Activated CD8-positive, alpha-beta T cell treated with anti-CD3 and anti-CD28 coated beads for 36 hours (primary cell): ENCODE measurements around the gene RPL29. TPM values are rescaled to one million over a fixed set of nuclear protein-coding genes. Genes with fewer than 3 reads are reported as not detected.

Experiments used
- ATAC-seq: fragments of 200-7000 bp; cut with Tn5 transposase; one replicate; pipeline ENCODE4 v1.10.0; 2021; ENCODE audit warnings: mild to moderate bottlenecking, moderate library complexity
- CTCF ChIA-PET: fragments of 350-600 bp; sonication (Branson Sonifier 250); formaldehyde crosslinking; loops from one replicate; lab custom pipeline; 2021; ENCODE audit warnings: antibody characterized with exemption; lab: Charles Lee
- POLR2A ChIA-PET: fragments of 350-600 bp; sonication (Branson Sonifier 250); formaldehyde crosslinking; loops from one replicate; lab custom pipeline; 2021; ENCODE audit warnings: antibody characterized with exemption; lab: Charles Lee
- DNase-seq: peaks from one replicate; pipeline ENCODE4 v3.0.0-alpha.2; 2020
- H3K27ac Mint-ChIP-seq: one replicate; pipeline ENCODE4 v1.8.0; 2021; ENCODE audit warnings: mild to moderate bottlenecking, mixed read lengths
- H3K27me3 Mint-ChIP-seq: one replicate; pipeline ENCODE4 v1.8.0; 2021; ENCODE audit warnings: mixed read lengths
- H3K36me3 Mint-ChIP-seq: one replicate; pipeline ENCODE4 v1.8.0; 2021; ENCODE audit warnings: low read depth, mixed read lengths
- H3K4me1 Mint-ChIP-seq: one replicate; pipeline ENCODE4 v1.8.0; 2021; ENCODE audit warnings: low read depth, mixed read lengths
- H3K4me3 Mint-ChIP-seq: one replicate; pipeline ENCODE4 v1.8.0; 2021; ENCODE audit warnings: mild to moderate bottlenecking, moderate library complexity, mixed read lengths
- H3K9me3 Mint-ChIP-seq: one replicate; pipeline ENCODE4 v1.8.0; 2021; ENCODE audit warnings: mixed read lengths
- CTCF ChIP-seq: fragments of 200-600 bp; IDR thresholded peaks from one replicate; pipeline ENCODE4 v1.8.0; 2022; ENCODE audit warnings: antibody characterized with exemption, mild to moderate bottlenecking
- intact Hi-C: fragments of 100-400 bp; cut with micrococcal nuclease; formaldehyde crosslinking; loops from one replicate; pipeline ENCODE4 v1.10.0; 2022
- total RNA-seq, 2 experiments: library from RNA; stranded (reverse); gene quantifications; one replicate each; pipeline ENCODE4 v1.2.3, GENCODE V29; 2021

Gene RPL29
- total RNA-seq, 2 experiments from 2014 or later: 2,039 to 2,045 TPM

- H3K27me3 Mint-ChIP-seq: no peaks in the 10 kb centered on the region
- ATAC-seq (no peak), DNase-seq (no peak)
- no peak for TF ChIP-seq CTCF
- POLR2A ChIA-PET: no interaction called here
- no peaks in the 10 kb centered on the region for H3K9me3 Mint-ChIP-seq
- H3K36me3 Mint-ChIP-seq: no peaks in the 10 kb centered on the region
- intact Hi-C loops: no loop called here
- no peaks in the 10 kb centered on the region for H3K4me1 Mint-ChIP-seq
- no peak overlapping the region for H3K27ac Mint-ChIP-seq
- no peak overlapping the region for H3K4me3 Mint-ChIP-seq
- CTCF ChIA-PET: no interaction called here
Observed at GRCh38 chr3:52023101-52023770, 27.5 kb upstream of the RPL29 start.

- DNase-seq: no peak
- TF ChIP-seq CTCF: no peak
- Mint-ChIP-seq H3K4me1 (no peaks in the 10 kb centered on the region), H3K27ac (no peak overlapping the region), H3K27me3 (no peaks in the 10 kb centered on the region), H3K4me3 (no peak overlapping the region), H3K36me3 (no peaks in the 10 kb centered on the region), H3K9me3 (no peaks in the 10 kb centered on the region)
- POLR2A ChIA-PET: no interaction called here
- intact Hi-C loops: no loop called here
- no peak for ATAC-seq
- CTCF ChIA-PET: no interaction called here
Observed at GRCh38 chr3:52022323-52023100, 26.8 kb upstream of the RPL29 start.

- Mint-ChIP-seq H3K9me3 (no peaks in the 10 kb centered on the region), H3K27me3 (no peaks in the 10 kb centered on the region), H3K4me1 (no peaks in the 10 kb centered on the region), H3K27ac (no peak overlapping the region), H3K4me3 (no peak overlapping the region), H3K36me3 (no peaks in the 10 kb centered on the region)
- ChIA-PET POLR2A (no interaction called here), CTCF (no interaction called here)
- no peak for ATAC-seq
- no peak for TF ChIP-seq CTCF
- intact Hi-C loops: no loop called here
- DNase-seq: no peak
Observed at GRCh38 chr3:52021489-52022268, 26.0 kb upstream of the RPL29 start.

- H3K4me3 Mint-ChIP-seq: no peak overlapping the region
- intact Hi-C loops: no loop called here
- ChIA-PET POLR2A (no interaction called here), CTCF (no interaction called here)
- no peaks in the 10 kb centered on the region for H3K9me3 Mint-ChIP-seq
- no peaks in the 10 kb centered on the region for H3K36me3 Mint-ChIP-seq
- TF ChIP-seq CTCF: no peak
- no peaks in the 10 kb centered on the region for H3K4me1 Mint-ChIP-seq
- H3K27ac Mint-ChIP-seq: no peak overlapping the region
- DNase-seq: no peak
- H3K27me3 Mint-ChIP-seq: no peaks in the 10 kb centered on the region
- ATAC-seq: no peak
Observed at GRCh38 chr3:52020796-52021195, 25.1 kb upstream of the RPL29 start.
